Epithelial cell of proximal tubule (primary cell): ENCODE data around the gene CDKL5. TPM values are rescaled to one million over a fixed set of nuclear protein-coding genes. Genes with fewer than 3 reads are reported as not detected.
"Not testable (repeated sequence)": the region's sequence is repeated elsewhere in the genome, so short reads cannot be mapped to it uniquely, and the experiment has no call there.

Experiments used
- DNase-seq: peaks from one replicate; pipeline ENCODE4 v3.0.0-alpha.2; 2011; ENCODE audit warnings: low read depth
- H3K4me3 ChIP-seq: 2 replicates; pipeline ENCODE4 v1.5.1; 2011; ENCODE audit warnings: low read depth, mild to moderate bottlenecking, low read length
- CTCF ChIP-seq: conservative IDR thresholded peaks from 2 replicates; pipeline ENCODE4 v1.5.1; 2012; ENCODE audit warnings: low read depth, mild to moderate bottlenecking, low read length
- total RNA-seq: library from RNA; depleted of rRNA; stranded (reverse); fragments of >200 nt; gene quantifications from 2 replicates; pipeline ENCODE4 v1.2.3, GENCODE V29; 2015

The CDKL5 gene
- total RNA-seq, 1 donor from 2014 or later: 5.0 TPM

- no peak for DNase-seq
- no peak for TF ChIP-seq CTCF
Measured at GRCh38 chrX:18577400-18577799, 152.0 kb downstream of the CDKL5 start.

GRCh38 chrX:18578546-18578945 lies 153.1 kb downstream of the CDKL5 start:
- TF ChIP-seq CTCF: no peak

More at GRCh38 chrX:18577400-18577799, 152.0 kb downstream of the CDKL5 start:
- H3K4me3 ChIP-seq: no peak overlapping the region

DNA sequence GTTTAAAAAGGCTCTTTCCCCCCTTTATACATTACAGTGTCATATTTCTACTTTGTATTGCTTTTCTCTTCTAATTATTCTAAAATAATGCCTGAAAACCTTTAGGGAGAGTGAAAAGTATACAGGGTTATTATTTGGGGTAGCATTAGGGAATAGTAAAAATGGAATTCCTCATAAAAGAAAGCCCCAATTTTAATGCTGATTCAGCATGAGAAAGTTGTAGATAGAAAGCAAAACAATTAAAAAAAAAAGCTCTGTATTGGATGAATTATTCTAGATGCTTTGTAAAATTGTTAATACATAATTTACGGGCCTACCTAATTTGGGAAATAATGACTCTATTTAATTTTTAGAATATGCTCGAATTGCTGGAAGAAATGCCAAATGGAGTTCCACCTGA lies 154.1 kb downstream of the CDKL5 start:
- no peak overlapping the region for H3K4me3 ChIP-seq
- no peak for TF ChIP-seq CTCF
- DNase-seq: no peak

More at GRCh38 chrX:18578546-18578945, 153.1 kb downstream of the CDKL5 start:
- no peak overlapping the region for H3K4me3 ChIP-seq
- DNase-seq: no peak

- no peak for DNase-seq
- TF ChIP-seq CTCF: no peak
- no peak overlapping the region for H3K4me3 ChIP-seq
Measured at GRCh38 chrX:18582910-18583493, 157.6 kb downstream of the CDKL5 start.

DNA sequence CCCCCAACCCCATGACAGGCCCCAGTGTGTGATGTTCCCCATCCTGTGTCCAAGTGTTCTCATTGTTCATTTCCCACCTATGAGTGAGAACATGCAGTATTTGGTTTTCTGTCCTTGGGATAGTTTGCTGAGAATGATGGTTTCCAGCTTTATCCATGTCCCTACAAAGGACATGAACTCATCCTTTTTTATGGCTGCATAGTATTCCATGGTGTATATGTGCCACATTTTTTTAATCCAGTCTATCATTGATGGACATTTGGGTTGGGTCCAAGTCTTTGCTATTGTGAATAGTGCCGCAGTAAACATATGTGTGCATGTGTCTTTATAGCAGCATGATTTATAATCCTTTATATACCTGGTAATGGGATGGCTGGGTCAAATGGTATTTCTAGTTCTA lies 163.9 kb downstream of the CDKL5 start:
- not testable (repeated sequence) for DNase-seq, H3K4me3 ChIP-seq

DNA sequence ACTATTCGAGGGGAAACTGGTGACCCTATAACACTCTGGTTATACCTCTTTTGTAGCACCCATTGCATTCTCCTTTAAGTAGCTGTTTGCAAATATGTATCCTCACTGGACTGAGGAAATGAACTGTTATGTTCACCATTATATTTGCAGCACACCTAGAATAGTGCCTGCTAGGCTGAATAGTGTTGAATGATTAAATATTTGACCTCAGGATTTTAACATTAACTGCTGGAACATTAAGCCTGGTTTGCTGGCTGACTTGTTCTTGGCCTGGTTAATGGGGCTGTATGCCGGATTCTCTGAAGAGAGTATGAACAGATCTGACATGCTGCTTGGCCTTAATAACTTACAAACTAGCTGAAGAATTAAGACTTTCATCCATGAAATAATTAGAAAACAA lies 166.4 kb downstream of the CDKL5 start:
- H3K4me3 ChIP-seq: no peak overlapping the region
- no peak for DNase-seq
- no peak for TF ChIP-seq CTCF

DNA sequence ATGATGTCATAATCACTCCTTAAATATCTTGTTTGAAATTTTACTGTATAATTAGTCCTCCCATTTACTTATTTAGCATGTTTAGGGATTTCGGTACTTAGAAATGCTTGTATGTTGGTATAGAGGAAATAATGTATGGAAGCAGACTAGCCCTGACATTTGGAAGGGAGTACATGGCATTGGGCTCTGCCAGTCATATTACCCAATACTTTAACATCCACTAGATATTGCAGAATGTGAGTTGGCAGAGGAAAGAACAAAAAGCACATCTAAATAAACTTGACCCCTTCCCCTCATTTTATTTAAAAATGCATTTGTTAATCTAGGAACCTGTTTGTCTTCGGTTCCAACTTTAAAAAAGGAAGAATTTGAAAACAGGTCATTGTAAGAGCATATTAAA lies 168.7 kb downstream of the CDKL5 start:
- H3K4me3 ChIP-seq: no peak overlapping the region
- no peak for DNase-seq
- no peak for TF ChIP-seq CTCF
